Effector memory CD8-positive, alpha-beta T cell (primary cell): Measurements from ENCODE around the gene PALLD.

Source experiments
- ATAC-seq: fragments of 150-1000 bp; cut with Tn5 transposase; replicated peaks from 2 replicates; pipeline ENCODE4 v1.10.0; 2021; ENCODE audit warnings: mild to moderate bottlenecking, moderate library complexity
- DNase-seq, 3 experiments: peaks; one replicate each; pipeline ENCODE4 v3.0.0; 2021
- H3K27ac Mint-ChIP-seq, 2 donors: one replicate each; pipeline ENCODE4 v1.8.0; 2022; ENCODE audit warnings: mild to moderate bottlenecking in 2 of 2, mixed read lengths in 2 of 2, moderate library complexity in 2 of 2
- H3K27me3 Mint-ChIP-seq, 2 donors: one replicate each; pipeline ENCODE4 v1.8.0; 2022; ENCODE audit warnings: mixed read lengths in 2 of 2
- H3K36me3 Mint-ChIP-seq: one replicate; pipeline ENCODE4 v1.8.0; 2022; ENCODE audit warnings: mild to moderate bottlenecking, moderate library complexity, mixed read lengths; ENCODE audit not compliant: insufficient read depth
- H3K4me1 Mint-ChIP-seq, 2 donors: one replicate each; pipeline ENCODE4 v1.8.0; 2022; ENCODE audit warnings: low read depth in 2 of 2, mixed read lengths in 2 of 2
- H3K4me3 Mint-ChIP-seq, 2 donors: one replicate each; pipeline ENCODE4 v1.8.0; 2022; ENCODE audit warnings: mild to moderate bottlenecking in 2 of 2, mixed read lengths in 2 of 2, moderate library complexity in 2 of 2
- H3K9me3 Mint-ChIP-seq, 2 donors: one replicate each; pipeline ENCODE4 v1.8.0; 2022; ENCODE audit warnings: mixed read lengths in 2 of 2

The PALLD gene

GRCh38 chr4:168522356-168522755, 25.5 kb downstream of the PALLD start:
- ATAC-seq (no peak), DNase-seq (no peak)
- no peak overlapping the region for H3K4me3 Mint-ChIP-seq
- H3K27me3 Mint-ChIP-seq: peaks cover 39% of the 10 kb centered on the region in 2 donors
- no peaks in the 10 kb centered on the region for H3K4me1 Mint-ChIP-seq
- no peak overlapping the region for H3K27ac Mint-ChIP-seq
- H3K36me3 Mint-ChIP-seq: no peaks in the 10 kb centered on the region
- H3K9me3 Mint-ChIP-seq: no peaks in the 10 kb centered on the region

GRCh38 chr4:168522829-168523489, 26.1 kb downstream of the PALLD start:
- Mint-ChIP-seq H3K27me3 (peaks cover 44 to 45% of the 10 kb centered on the region in 2 donors), H3K4me3 (no peak overlapping the region), H3K36me3 (no peaks in the 10 kb centered on the region), H3K9me3 (no peaks in the 10 kb centered on the region), H3K4me1 (no peaks in the 10 kb centered on the region), H3K27ac (no peak overlapping the region)
- ATAC-seq: no peak
- DNase-seq: no peak

GRCh38 chr4:168524006-168524405, 27.2 kb downstream of the PALLD start:
- H3K27ac Mint-ChIP-seq: no peak overlapping the region
- H3K36me3 Mint-ChIP-seq: no peaks in the 10 kb centered on the region
- H3K4me3 Mint-ChIP-seq: no peak overlapping the region
- peaks cover 45 to 55% of the 10 kb centered on the region in 2 donors for H3K27me3 Mint-ChIP-seq
- no peaks in the 10 kb centered on the region for H3K9me3 Mint-ChIP-seq
- no peaks in the 10 kb centered on the region for H3K4me1 Mint-ChIP-seq
- DNase-seq (no peak), ATAC-seq (no peak)

- peaks cover 46 to 56% of the 10 kb centered on the region in 2 donors for H3K27me3 Mint-ChIP-seq
- H3K9me3 Mint-ChIP-seq: no peaks in the 10 kb centered on the region
- H3K36me3 Mint-ChIP-seq: no peaks in the 10 kb centered on the region
- H3K27ac Mint-ChIP-seq: no peak overlapping the region
- no peak for ATAC-seq
- no peak overlapping the region for H3K4me3 Mint-ChIP-seq
- no peaks in the 10 kb centered on the region for H3K4me1 Mint-ChIP-seq
- no peak for DNase-seq
These were observed 28.0 kb downstream of the PALLD start for GRCh38 chr4:168524897-168525296.

- H3K4me1 Mint-ChIP-seq: no peaks in the 10 kb centered on the region
- ATAC-seq (no peak), DNase-seq (no peak)
- H3K27me3 Mint-ChIP-seq: peaks cover 39 to 45% of the 10 kb centered on the region in 2 donors
- H3K4me3 Mint-ChIP-seq: no peak overlapping the region
- no peak overlapping the region for H3K27ac Mint-ChIP-seq
- no peaks in the 10 kb centered on the region for H3K36me3 Mint-ChIP-seq
- H3K9me3 Mint-ChIP-seq: no peaks in the 10 kb centered on the region
These were observed 30.7 kb downstream of the PALLD start for GRCh38 chr4:168527560-168527959.

- no peak for DNase-seq
- no peaks in the 10 kb centered on the region for H3K9me3 Mint-ChIP-seq
- H3K36me3 Mint-ChIP-seq: no peaks in the 10 kb centered on the region
- no peaks in the 10 kb centered on the region for H3K4me1 Mint-ChIP-seq
- peaks cover 39 to 45% of the 10 kb centered on the region in 2 donors for H3K27me3 Mint-ChIP-seq
- no peak overlapping the region for H3K27ac Mint-ChIP-seq
- no peak for ATAC-seq
- no peak overlapping the region for H3K4me3 Mint-ChIP-seq
These were observed 31.5 kb downstream of the PALLD start for GRCh38 chr4:168528131-168528949.

GRCh38 chr4:168529257-168529656, 32.4 kb downstream of the PALLD start:
- Mint-ChIP-seq H3K9me3 (no peaks in the 10 kb centered on the region), H3K36me3 (no peaks in the 10 kb centered on the region)
- no peak for ATAC-seq

GRCh38 chr4:168531305-168531704, 34.5 kb downstream of the PALLD start:
- Mint-ChIP-seq H3K4me3 (no peak overlapping the region), H3K27me3 (peaks cover 27 to 31% of the 10 kb centered on the region in 2 donors), H3K4me1 (no peaks in the 10 kb centered on the region), H3K27ac (no peak overlapping the region), H3K36me3 (no peaks in the 10 kb centered on the region), H3K9me3 (no peaks in the 10 kb centered on the region)
- DNase-seq: no peak
- ATAC-seq: no peak

More at GRCh38 chr4:168529257-168529656, 32.4 kb downstream of the PALLD start:
- peaks cover 39 to 44% of the 10 kb centered on the region in 2 donors for H3K27me3 Mint-ChIP-seq
- H3K4me1 Mint-ChIP-seq: no peaks in the 10 kb centered on the region
- DNase-seq: no peak
- H3K4me3 Mint-ChIP-seq: no peak overlapping the region
- H3K27ac Mint-ChIP-seq: no peak overlapping the region

- no peak overlapping the region for H3K4me3 Mint-ChIP-seq
- H3K27ac Mint-ChIP-seq: no peak overlapping the region
- H3K36me3 Mint-ChIP-seq: no peaks in the 10 kb centered on the region
- no peaks in the 10 kb centered on the region for H3K9me3 Mint-ChIP-seq
- H3K4me1 Mint-ChIP-seq: no peaks in the 10 kb centered on the region
- H3K27me3 Mint-ChIP-seq: peaks cover 6% of the 10 kb centered on the region in 2 donors
- ATAC-seq: no peak
- DNase-seq: no peak
These were observed 37.7 kb downstream of the PALLD start for GRCh38 chr4:168534535-168534934.

GRCh38 chr4:168535689-168536088, 38.8 kb downstream of the PALLD start:
- H3K27ac Mint-ChIP-seq: no peak overlapping the region
- H3K4me1 Mint-ChIP-seq: no peaks in the 10 kb centered on the region
- DNase-seq (no peak), ATAC-seq (no peak)
- no peaks in the 10 kb centered on the region for H3K9me3 Mint-ChIP-seq
- peaks cover 6% of the 10 kb centered on the region in 2 donors for H3K27me3 Mint-ChIP-seq
- no peak overlapping the region for H3K4me3 Mint-ChIP-seq
- no peaks in the 10 kb centered on the region for H3K36me3 Mint-ChIP-seq

GRCh38 chr4:168536448-168536847, 39.6 kb downstream of the PALLD start:
- H3K27me3 Mint-ChIP-seq: peaks cover 6% of the 10 kb centered on the region in 2 donors
- H3K9me3 Mint-ChIP-seq: no peaks in the 10 kb centered on the region
- no peaks in the 10 kb centered on the region for H3K4me1 Mint-ChIP-seq
- H3K36me3 Mint-ChIP-seq: no peaks in the 10 kb centered on the region
- no peak overlapping the region for H3K4me3 Mint-ChIP-seq
- no peak for DNase-seq
- no peak for ATAC-seq
- H3K27ac Mint-ChIP-seq: no peak overlapping the region

GRCh38 chr4:168537086-168537485, 40.2 kb downstream of the PALLD start:
- ATAC-seq (no peak), DNase-seq (no peak)
- peaks cover 6% of the 10 kb centered on the region in 2 donors for H3K27me3 Mint-ChIP-seq
- no peak overlapping the region for H3K27ac Mint-ChIP-seq
- no peaks in the 10 kb centered on the region for H3K4me1 Mint-ChIP-seq
- no peak overlapping the region for H3K4me3 Mint-ChIP-seq
- H3K9me3 Mint-ChIP-seq: no peaks in the 10 kb centered on the region
- H3K36me3 Mint-ChIP-seq: no peaks in the 10 kb centered on the region

GRCh38 chr4:168537571-168537970, 40.7 kb downstream of the PALLD start:
- no peaks in the 10 kb centered on the region for H3K4me1 Mint-ChIP-seq
- H3K27me3 Mint-ChIP-seq: peaks cover 6% of the 10 kb centered on the region in 2 donors
- H3K36me3 Mint-ChIP-seq: no peaks in the 10 kb centered on the region
- ATAC-seq (no peak), DNase-seq (no peak)
- H3K9me3 Mint-ChIP-seq: no peaks in the 10 kb centered on the region
- H3K27ac Mint-ChIP-seq: no peak overlapping the region
- no peak overlapping the region for H3K4me3 Mint-ChIP-seq

- H3K27ac Mint-ChIP-seq: no peak overlapping the region
- H3K27me3 Mint-ChIP-seq: peaks cover 6% of the 10 kb centered on the region in 2 donors
- no peaks in the 10 kb centered on the region for H3K36me3 Mint-ChIP-seq
- DNase-seq: no peak
- no peaks in the 10 kb centered on the region for H3K4me1 Mint-ChIP-seq
- ATAC-seq: no peak
- no peaks in the 10 kb centered on the region for H3K9me3 Mint-ChIP-seq
- H3K4me3 Mint-ChIP-seq: no peak overlapping the region
These were observed 41.8 kb downstream of the PALLD start for GRCh38 chr4:168538632-168539031.
